ENCODE data around the gene MMP20. TPM values are rescaled to one million over a fixed set of nuclear protein-coding genes. Genes with fewer than 3 reads are reported as not detected.

MMP20 gene
- total and polyA plus RNA-seq, 5 donors from 2014 or later: not detected

DNA sequence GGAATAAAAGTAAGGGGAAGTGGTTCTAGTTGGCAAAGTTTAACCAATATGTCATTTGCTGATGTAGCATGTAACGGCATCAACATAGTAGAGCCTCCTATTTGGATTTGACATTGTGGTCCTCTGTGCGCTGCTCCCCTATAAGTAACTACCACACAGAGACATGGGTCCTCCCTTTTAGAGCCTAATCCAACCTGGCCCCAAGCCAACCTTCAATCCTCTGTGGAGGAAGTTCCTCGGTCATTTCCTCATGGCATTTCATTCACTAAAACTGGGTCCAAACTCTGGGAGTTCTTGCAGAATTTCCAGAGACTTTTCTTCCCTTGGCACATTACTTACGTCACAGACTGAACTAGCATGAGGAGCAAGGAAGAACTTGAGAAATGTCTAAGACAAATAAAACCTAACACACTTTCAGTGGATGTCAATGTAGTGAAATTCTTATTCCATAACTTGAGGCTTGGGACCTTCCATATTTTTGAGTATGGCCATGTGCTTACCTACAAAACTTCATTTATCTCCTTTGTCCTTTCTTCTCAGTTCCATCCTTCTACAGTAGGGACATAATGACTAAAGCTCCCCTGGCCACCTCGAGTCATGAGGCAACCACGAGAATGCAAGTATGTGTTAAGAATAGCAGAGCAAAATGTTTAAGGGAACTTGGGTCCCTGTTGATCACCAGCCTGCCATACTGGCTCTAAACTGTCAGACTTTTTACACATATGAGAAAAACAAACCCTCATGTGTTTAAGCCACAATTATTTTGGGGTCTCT, 34.7 kb downstream of the MMP20 start:
- Histone ChIP-seq H3K27ac (ENCODE audit: insufficient read depth, low read length, poor library complexity, severe bottlenecking) (no peak overlapping the region), H3K27me3 (ENCODE audit: control insufficient read depth, insufficient read depth, low read length) (no peaks in the 10 kb centered on the region), H3K4me3 (ENCODE audit: low read depth, low read length) (no peak overlapping the region), H3K9me3 (ENCODE audit: control insufficient read depth in 2 of 2, low read length in 2 of 2) (no peaks in the 10 kb centered on the region), H3K36me3 (ENCODE audit: control insufficient read depth, insufficient read depth, low read length) (no peaks in the 10 kb centered on the region), H3K4me1 (ENCODE audit: control insufficient read depth, insufficient read depth, low read length, poor library complexity, severe bottlenecking) (no peaks in the 10 kb centered on the region)
- H3K36me3 Mint-ChIP-seq: no peaks in the 10 kb centered on the region
- H3K27me3 Mint-ChIP-seq: no peaks in the 10 kb centered on the region
- DNase-seq: no peak
- peak overlapping the region in 1 of 3 donors; percentile 28 for H3K27ac Mint-ChIP-seq
- peaks cover 1 to 5% (median 3%) of the 10 kb centered on the region in 7 donors for H3K9me3 Mint-ChIP-seq
- H3K4me1 Mint-ChIP-seq: no peaks in the 10 kb centered on the region
- no peak for ATAC-seq (ENCODE audit: low read depth in 2 of 2)
- H3K4me3 Mint-ChIP-seq: no peak overlapping the region

DNA sequence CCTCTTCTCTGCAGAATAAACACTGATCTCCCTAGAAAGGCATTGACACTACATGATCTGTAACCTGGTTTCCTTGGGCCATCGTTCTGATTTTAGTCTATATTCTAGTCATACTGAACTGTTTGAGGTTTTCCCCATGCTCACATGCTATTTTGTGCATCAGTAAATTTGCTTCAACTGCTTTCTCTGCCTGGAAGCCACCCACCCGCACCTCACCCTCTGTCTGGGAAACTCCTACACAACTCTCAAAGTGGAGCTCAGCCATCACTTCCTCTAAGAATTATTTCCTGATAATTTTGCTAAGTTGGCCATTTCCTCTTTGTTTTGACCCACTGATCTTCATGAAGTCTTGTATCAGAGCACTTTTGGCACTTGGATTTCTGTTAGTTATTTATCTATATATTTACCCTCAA, 36.1 kb downstream of the MMP20 start:
- Mint-ChIP-seq H3K36me3 (no peaks in the 10 kb centered on the region), H3K9me3 (peaks cover 1 to 9% (median 4%) of the 10 kb centered on the region in 7 donors), H3K27ac (no peak overlapping the region), H3K27me3 (no peaks in the 10 kb centered on the region), H3K4me3 (no peak overlapping the region), H3K4me1 (no peaks in the 10 kb centered on the region)
- no peak overlapping the region for H3K4me3 ChIP-seq (ENCODE audit: low read depth, low read length)
- H3K27ac ChIP-seq (ENCODE audit: insufficient read depth, low read length, poor library complexity, severe bottlenecking): no peak overlapping the region
- no peaks in the 10 kb centered on the region for H3K4me1 ChIP-seq (ENCODE audit: control insufficient read depth, insufficient read depth, low read length, poor library complexity, severe bottlenecking)
- no peaks in the 10 kb centered on the region for H3K27me3 ChIP-seq (ENCODE audit: control insufficient read depth, insufficient read depth, low read length)
- DNase-seq (no peak), ATAC-seq (ENCODE audit: low read depth in 2 of 2) (no peak)
- no peaks in the 10 kb centered on the region for H3K9me3 ChIP-seq (ENCODE audit: control insufficient read depth in 2 of 2, low read length in 2 of 2)
- H3K36me3 ChIP-seq (ENCODE audit: control insufficient read depth, insufficient read depth, low read length): no peaks in the 10 kb centered on the region

DNA sequence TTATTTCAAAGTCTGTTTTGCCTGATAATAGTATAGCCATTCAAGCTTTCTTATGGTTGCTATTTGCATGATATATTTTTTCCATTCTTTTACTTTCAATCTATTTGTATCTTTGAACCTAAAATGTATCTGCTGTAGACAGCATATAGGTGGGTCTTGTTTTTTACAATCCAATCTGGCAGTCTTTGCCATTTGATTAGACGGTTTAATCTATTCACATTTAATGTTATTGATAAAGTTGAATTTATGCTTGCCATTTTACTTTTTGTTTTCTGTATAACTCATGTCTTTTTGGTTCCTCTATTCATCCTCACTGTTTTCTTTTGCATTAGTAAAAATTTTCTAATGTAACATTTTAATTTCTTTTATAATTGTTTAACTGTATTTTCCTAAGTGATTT, 37.4 kb downstream of the MMP20 start:
- H3K36me3 ChIP-seq (ENCODE audit: control insufficient read depth, insufficient read depth, low read length): no peaks in the 10 kb centered on the region

DNA sequence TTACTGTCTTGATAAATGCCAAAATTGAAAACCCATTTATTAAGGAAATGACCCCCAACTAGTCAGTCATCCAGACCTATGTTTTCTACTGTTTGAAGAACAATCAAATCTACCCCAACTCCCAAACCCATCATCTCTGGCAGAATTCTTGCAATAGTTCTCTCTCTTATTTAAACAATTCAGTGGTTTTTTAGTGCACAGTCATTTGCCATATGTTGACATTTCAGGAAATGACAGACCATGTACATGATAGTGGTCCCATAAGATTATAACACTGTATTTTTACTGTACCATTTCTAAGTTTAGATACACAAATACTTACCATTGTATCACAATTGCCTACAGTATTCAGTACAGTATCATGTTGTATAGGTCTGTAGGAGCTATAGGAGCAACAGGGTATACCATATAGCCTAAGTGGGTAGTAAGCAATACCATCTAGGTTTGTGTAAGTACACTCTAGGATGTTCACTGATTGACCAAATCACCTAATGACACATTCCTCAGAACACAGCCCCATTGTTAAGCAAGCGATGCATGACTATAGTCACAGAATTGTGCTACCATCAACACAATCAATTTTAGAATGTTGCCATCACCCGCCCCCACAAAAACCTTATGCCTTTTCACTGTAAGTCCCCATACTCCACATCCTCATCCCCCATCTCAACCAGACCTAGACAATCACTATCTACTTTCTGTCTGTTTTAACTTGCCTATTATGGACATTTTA, 41.8 kb downstream of the MMP20 start:
- Mint-ChIP-seq H3K36me3 (no peaks in the 10 kb centered on the region), H3K9me3 (peaks cover 0 to 6% (median 3%) of the 10 kb centered on the region in 7 donors), H3K27me3 (no peaks in the 10 kb centered on the region), H3K4me3 (no peak overlapping the region), H3K4me1 (peaks cover 0 to 6% (median 2%) of the 10 kb centered on the region in 4 donors), H3K27ac (no peak overlapping the region)
- no peaks in the 10 kb centered on the region for H3K36me3 ChIP-seq (ENCODE audit: control insufficient read depth, insufficient read depth, low read length)
- no peak overlapping the region for H3K4me3 ChIP-seq (ENCODE audit: low read depth, low read length)
- no peak for ATAC-seq (ENCODE audit: low read depth in 2 of 2)
- H3K27ac ChIP-seq (ENCODE audit: insufficient read depth, low read length, poor library complexity, severe bottlenecking): no peak overlapping the region
- no peaks in the 10 kb centered on the region for H3K4me1 ChIP-seq (ENCODE audit: control insufficient read depth, insufficient read depth, low read length, poor library complexity, severe bottlenecking)
- H3K27me3 ChIP-seq (ENCODE audit: control insufficient read depth, insufficient read depth, low read length): no peaks in the 10 kb centered on the region
- no peak for DNase-seq
- no peaks in the 10 kb centered on the region for H3K9me3 ChIP-seq (ENCODE audit: control insufficient read depth in 2 of 2, low read length in 2 of 2)

More for the DNA sequence above, 37.4 kb downstream of the MMP20 start:
- Histone ChIP-seq H3K4me3 (ENCODE audit: low read depth, low read length) (no peak overlapping the region), H3K4me1 (ENCODE audit: control insufficient read depth, insufficient read depth, low read length, poor library complexity, severe bottlenecking) (no peaks in the 10 kb centered on the region), H3K27ac (ENCODE audit: insufficient read depth, low read length, poor library complexity, severe bottlenecking) (no peak overlapping the region), H3K27me3 (ENCODE audit: control insufficient read depth, insufficient read depth, low read length) (no peaks in the 10 kb centered on the region), H3K9me3 (ENCODE audit: control insufficient read depth in 2 of 2, low read length in 2 of 2) (no peaks in the 10 kb centered on the region)
- no peak for ATAC-seq (ENCODE audit: low read depth in 2 of 2)
- H3K36me3 Mint-ChIP-seq: no peaks in the 10 kb centered on the region
- DNase-seq: no peak
- no peaks in the 10 kb centered on the region for H3K27me3 Mint-ChIP-seq
- peaks cover 1 to 9% (median 4%) of the 10 kb centered on the region in 7 donors for H3K9me3 Mint-ChIP-seq
- no peak overlapping the region for H3K4me3 Mint-ChIP-seq
- H3K27ac Mint-ChIP-seq: no peak overlapping the region
- H3K4me1 Mint-ChIP-seq: no peaks in the 10 kb centered on the region

DNA sequence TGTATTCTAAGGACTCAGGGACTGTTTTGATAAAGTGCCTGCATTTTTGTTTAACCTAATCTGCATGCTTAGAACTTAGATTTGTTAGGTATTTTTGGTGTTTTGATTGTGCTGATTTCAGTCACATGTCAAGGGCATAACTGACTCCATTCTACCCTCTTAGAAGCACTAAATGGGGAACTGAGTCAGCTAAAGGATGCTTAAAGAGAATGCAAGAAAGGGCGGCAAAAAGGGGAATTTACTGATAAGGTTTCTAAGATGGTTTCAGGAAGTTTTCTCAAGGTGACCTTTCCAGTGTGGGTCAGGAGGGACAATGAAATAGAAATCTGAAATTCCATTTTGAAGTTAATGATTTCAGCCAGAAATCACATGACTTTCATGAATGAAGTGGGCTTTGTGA, 43.0 kb downstream of the MMP20 start:
- Mint-ChIP-seq H3K4me1 (peaks cover 3 to 13% (median 7%) of the 10 kb centered on the region in 4 donors), H3K27ac (no peak overlapping the region), H3K4me3 (no peak overlapping the region), H3K27me3 (no peaks in the 10 kb centered on the region), H3K36me3 (no peaks in the 10 kb centered on the region), H3K9me3 (peaks cover 0 to 6% (median 2%) of the 10 kb centered on the region in 7 donors)
- Histone ChIP-seq H3K4me1 (ENCODE audit: control insufficient read depth, insufficient read depth, low read length, poor library complexity, severe bottlenecking) (no peaks in the 10 kb centered on the region), H3K9me3 (ENCODE audit: control insufficient read depth in 2 of 2, low read length in 2 of 2) (no peaks in the 10 kb centered on the region), H3K27me3 (ENCODE audit: control insufficient read depth, insufficient read depth, low read length) (no peaks in the 10 kb centered on the region), H3K36me3 (ENCODE audit: control insufficient read depth, insufficient read depth, low read length) (no peaks in the 10 kb centered on the region), H3K27ac (ENCODE audit: insufficient read depth, low read length, poor library complexity, severe bottlenecking) (no peak overlapping the region), H3K4me3 (ENCODE audit: low read depth, low read length) (no peak overlapping the region)
- DNase-seq (no peak), ATAC-seq (ENCODE audit: low read depth in 2 of 2) (no peak)

DNA sequence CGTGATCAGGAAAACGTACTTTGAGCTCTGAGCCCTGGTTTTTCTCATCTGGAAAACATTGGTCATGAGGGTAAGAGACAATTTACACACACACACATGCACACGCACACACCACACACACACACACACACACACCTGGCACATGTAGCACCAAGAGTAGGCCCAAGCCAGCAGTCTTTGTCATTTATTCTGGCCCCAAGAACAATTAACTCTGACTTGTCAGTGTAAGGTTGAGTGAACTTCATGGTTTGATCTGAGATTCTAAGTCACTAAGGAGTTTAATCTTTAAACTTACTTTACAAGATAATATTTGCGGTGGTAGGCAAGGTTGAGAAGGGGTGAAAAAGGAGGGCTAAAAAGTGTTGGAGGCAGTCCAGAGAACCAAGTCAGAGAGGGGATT, 44.1 kb downstream of the MMP20 start:
- Histone ChIP-seq H3K27me3 (ENCODE audit: control insufficient read depth, insufficient read depth, low read length) (no peaks in the 10 kb centered on the region), H3K9me3 (ENCODE audit: control insufficient read depth in 2 of 2, low read length in 2 of 2) (no peaks in the 10 kb centered on the region), H3K36me3 (ENCODE audit: control insufficient read depth, insufficient read depth, low read length) (no peaks in the 10 kb centered on the region), H3K4me1 (ENCODE audit: control insufficient read depth, insufficient read depth, low read length, poor library complexity, severe bottlenecking) (peaks cover 9% of the 10 kb centered on the region), H3K27ac (ENCODE audit: insufficient read depth, low read length, poor library complexity, severe bottlenecking) (no peak overlapping the region), H3K4me3 (ENCODE audit: low read depth, low read length) (no peak overlapping the region)
- Mint-ChIP-seq H3K27ac (peak overlapping the region in 1 of 3 donors; percentile 20), H3K27me3 (no peaks in the 10 kb centered on the region), H3K4me3 (no peak overlapping the region), H3K36me3 (no peaks in the 10 kb centered on the region), H3K9me3 (peaks cover 0 to 6% (median 1%) of the 10 kb centered on the region in 7 donors), H3K4me1 (peaks cover 13 to 23% (median 17%) of the 10 kb centered on the region in 4 donors)
- no peak for ATAC-seq (ENCODE audit: low read depth in 2 of 2)
- DNase-seq: no peak

DNA sequence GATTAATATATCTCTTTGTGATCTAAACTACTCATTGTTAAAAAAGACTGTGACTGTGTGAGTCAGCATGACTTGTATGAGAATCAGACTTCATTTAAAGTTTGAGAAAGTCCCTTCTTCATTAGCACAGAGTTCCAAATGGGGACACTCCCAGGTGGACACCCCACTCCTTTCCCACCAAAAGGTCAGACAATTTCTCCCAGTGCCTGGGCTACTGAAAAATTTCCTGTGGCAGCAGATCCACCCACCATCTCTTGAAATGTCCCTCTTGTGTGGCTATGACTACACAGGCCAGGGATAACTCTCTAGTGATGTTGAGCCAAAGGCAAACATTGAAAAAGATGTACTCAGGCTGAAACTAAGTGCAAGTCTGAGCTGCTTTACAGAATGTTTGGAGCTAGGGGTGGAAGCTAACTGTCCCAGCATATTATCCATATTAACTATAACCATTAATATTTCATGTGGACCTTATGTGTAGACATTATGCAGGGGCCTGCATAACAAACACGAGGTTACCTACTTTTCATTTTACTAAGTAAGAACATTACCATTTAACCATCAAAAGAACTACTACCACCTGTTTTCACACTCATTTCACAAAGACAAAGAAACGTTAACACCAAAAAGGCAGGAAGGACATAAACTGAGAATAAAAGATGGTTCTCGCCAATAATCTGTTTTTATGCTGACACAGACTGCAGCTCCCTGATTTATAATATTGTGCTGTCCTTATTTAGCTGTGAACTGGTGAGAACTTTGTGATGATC, 44.8 kb downstream of the MMP20 start:
- Mint-ChIP-seq H3K36me3 (no peaks in the 10 kb centered on the region), H3K9me3 (peaks cover 0 to 12% (median 1%) of the 10 kb centered on the region in 7 donors), H3K27me3 (no peaks in the 10 kb centered on the region), H3K27ac (peak overlapping the region; percentile 40 to 67 (median 58)), H3K4me3 (no peak overlapping the region), H3K4me1 (peaks cover 20 to 29% (median 22%) of the 10 kb centered on the region in 4 donors)
- H3K9me3 ChIP-seq (ENCODE audit: control insufficient read depth in 2 of 2, low read length in 2 of 2): no peaks in the 10 kb centered on the region
- H3K27ac ChIP-seq (ENCODE audit: insufficient read depth, low read length, poor library complexity, severe bottlenecking): no peak overlapping the region
- H3K36me3 ChIP-seq (ENCODE audit: control insufficient read depth, insufficient read depth, low read length): no peaks in the 10 kb centered on the region
- no peak for ATAC-seq (ENCODE audit: low read depth in 2 of 2)
- H3K4me1 ChIP-seq (ENCODE audit: control insufficient read depth, insufficient read depth, low read length, poor library complexity, severe bottlenecking): peaks cover 12% of the 10 kb centered on the region
- DNase-seq: no peak
- H3K27me3 ChIP-seq (ENCODE audit: control insufficient read depth, insufficient read depth, low read length): no peaks in the 10 kb centered on the region
- H3K4me3 ChIP-seq (ENCODE audit: low read depth, low read length): no peak overlapping the region

Data from CD4-positive, CD25-positive, alpha-beta regulatory T cell (primary cell).